Stimulated activated CD8-positive, alpha-beta memory T cell treated with anti-CD3 and anti-CD28 coated beads, Interleukin-2, amount 100 ng/mL, for 1 hour (primary cell): ENCODE data around the gene RGS12.

Experiments
- DNase-seq, 2 donors: peaks; one replicate each; pipeline ENCODE4 v3.0.0-alpha.2; 2020; ENCODE audit warnings: low read depth in 2 of 2

Gene RGS12

GRCh38 chr4:3276986-3277385, 15.8 kb upstream of the RGS12 start:
- no peak for DNase-seq

GRCh38 chr4:3280466-3280865, 12.4 kb upstream of the RGS12 start:
- no peak for DNase-seq

GRCh38 chr4:3283483-3283882, 9.3 kb upstream of the RGS12 start:
- DNase-seq, result no peak

DNA sequence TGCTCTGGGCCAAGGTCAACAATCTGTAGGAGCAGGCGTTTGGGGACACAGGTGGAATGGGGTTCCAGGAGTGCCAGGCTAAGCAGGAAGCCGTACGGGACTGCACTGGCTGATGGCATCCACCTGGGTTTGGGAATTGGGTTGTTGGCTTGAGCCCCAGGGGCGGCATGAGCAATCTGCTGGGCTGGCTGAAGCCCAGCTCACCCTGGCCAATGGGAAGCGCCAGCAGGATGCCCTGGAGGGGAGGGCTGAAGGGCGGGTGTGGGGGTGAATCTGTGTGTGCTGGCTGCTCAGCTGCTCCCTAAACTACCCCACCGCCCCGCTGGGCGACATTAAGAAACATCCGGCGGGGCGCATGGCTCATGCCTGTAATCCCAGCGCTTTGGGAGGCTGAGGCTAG, 8.9 kb upstream of the RGS12 start:
- DNase-seq, result no peak

DNA sequence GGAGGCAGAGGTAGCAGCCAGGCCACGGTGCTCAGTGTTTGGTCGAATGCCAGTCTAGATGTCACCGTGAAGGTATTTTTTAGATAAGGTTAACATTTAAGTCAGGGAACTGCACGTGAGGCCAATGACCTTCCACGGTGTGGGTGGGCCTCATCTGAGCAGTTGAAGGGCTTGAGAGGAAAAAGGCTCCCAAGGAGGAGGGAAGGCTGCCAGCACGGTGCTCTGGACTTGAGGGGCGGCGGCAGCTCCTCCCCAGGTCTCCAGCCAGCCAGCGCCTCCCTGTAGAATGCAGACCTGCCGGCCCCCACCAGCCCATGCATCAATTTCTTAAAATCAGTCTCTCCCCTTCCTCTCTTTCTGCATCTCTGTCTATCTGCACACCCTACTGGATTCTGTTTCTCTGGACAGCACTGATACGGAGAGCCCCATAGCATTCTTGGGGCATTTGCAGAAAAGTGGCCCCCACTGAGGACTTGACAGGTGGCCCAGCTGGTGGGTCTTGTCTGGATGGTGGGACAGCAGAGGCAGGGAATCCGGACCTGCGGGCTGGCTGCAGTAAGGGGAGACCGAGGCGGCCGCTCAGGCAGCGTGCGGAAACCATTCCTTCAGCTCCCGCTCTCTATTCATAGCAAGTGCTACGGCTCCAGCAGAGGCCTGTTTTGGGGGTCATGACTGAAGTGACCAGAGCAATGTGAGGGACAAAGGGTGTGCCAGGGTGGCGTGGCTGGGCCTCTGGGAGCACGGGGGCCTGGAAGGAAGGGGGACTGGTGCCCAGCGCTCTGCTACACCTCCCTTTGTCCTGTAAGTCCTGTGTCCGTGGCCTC, 7.9 kb upstream of the RGS12 start:
- no peak for DNase-seq

DNA sequence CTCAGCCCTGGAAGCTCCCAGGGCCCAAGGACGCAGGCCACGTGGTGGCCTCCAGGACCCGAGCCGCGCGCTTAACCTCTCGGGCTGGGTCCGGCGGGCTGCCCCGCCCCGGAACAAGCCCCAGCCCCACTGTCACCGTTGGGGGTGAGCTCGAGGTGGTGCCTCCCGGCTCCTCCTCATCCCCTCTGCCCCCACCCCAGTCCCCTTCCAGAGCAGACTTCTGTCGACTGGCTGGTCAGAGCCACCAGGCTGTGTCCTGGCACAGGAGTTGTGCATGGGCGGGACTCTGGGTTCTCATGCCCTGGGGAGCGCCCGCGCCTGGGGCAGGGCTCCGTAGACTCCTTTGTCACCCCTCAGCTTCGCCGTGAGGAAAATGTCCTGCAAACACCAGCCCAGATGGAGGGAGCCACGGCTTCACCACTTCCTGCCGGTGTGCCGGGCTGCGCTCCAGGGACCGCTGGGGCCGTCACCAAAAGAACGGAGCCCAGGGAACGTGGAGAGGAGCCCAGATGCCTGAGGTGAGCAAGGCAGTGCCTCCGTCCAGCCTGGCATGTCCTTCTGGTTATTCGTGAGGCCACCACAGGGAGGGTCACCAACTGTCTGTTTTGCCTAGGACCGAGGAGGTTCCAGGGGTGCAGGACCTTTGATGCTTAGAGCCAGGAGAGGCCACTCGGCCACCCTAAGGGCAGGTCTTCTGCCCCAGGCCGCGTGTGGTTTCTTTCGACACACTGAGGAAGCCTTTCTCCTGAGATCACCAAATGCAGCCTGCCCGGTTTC, 7.1 kb upstream of the RGS12 start:
- no peak for DNase-seq

- no peak for DNase-seq
Measured at GRCh38 chr4:3286335-3287175, 6.3 kb upstream of the RGS12 start.

DNA sequence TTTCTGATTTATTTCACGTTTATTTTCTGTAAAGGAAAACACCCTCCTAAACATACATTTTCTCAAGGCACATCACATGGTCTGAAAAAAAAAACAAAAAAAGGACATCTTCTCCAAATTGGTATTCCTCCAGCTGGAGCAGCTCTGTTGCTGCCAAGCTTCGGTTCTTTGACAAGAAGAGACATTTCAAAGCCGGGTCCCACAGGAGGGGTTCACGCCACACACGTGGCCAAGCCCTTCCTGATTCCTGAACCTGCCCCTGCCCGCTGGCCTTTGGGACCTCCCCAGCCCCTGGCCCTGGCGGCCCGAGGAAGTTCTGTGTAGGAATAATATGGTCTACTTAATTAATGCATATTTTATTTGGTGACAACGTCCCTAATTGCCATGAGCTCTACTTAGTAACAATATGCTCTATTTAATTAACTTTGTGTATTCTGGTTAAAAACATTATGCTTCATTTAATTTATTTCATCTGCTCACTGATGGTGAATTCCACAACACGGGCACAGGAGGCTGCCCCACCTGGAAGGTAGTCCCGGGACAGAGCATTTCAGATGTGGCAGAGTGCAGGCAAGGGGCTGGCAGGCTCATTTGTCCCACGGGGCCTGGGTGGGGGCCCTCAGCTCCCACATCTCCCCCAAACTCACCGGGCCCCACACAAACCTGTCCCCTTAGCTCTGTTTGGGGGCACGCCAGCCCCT, 5.4 kb upstream of the RGS12 start:
- no peak for DNase-seq

- no peak for DNase-seq
Measured at GRCh38 chr4:3287972-3288570, 4.8 kb upstream of the RGS12 start.

DNA sequence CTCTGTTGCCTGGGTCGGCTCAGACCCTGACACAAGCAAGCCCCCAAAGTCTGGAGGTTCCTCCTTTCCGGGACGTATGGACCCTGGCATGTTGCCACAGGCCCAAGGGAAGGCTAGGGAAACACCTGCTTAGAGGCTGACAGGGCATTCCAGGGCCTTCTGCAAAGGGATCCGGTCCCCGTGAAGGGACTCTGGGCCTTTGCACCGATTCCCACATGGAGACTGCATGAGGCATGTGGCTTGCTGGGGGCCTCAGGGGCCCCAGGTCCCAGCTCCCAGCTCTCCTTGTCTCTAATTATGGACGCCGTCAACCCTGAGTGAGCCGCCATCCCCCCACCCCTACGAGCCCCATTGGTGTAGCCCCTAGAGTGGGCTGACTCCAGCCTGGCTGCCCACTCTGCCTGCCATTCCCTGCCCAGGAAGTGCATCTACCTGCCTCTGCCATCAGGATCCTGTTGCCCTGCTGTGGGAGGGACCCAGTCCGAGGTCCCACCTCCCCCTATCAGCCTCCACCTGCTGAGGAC, 4.2 kb upstream of the RGS12 start:
- DNase-seq, result no peak

DNA sequence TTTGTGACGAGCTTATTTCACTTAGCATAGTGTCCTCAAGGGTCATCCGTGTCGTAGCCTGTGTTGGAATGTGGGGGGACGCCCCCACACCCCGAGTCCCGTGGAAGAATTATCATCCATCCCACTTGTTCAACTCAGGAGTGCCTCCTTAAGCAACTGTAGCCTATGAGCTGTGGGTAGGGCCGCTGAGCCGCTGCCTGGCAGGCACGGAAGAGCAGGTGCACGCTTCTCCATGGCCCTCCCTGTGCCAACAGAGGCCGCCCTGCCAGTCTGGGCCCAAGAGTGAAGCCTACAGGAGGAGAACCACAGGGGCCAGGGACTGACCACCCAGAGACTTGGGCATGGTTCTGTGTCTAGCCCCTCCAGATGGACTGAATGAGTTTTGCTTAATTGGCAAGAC, 2.3 kb upstream of the RGS12 start:
- DNase-seq, result no peak

GRCh38 chr4:3290889-3291321, 1.9 kb upstream of the RGS12 start:
- no peak for DNase-seq

DNA sequence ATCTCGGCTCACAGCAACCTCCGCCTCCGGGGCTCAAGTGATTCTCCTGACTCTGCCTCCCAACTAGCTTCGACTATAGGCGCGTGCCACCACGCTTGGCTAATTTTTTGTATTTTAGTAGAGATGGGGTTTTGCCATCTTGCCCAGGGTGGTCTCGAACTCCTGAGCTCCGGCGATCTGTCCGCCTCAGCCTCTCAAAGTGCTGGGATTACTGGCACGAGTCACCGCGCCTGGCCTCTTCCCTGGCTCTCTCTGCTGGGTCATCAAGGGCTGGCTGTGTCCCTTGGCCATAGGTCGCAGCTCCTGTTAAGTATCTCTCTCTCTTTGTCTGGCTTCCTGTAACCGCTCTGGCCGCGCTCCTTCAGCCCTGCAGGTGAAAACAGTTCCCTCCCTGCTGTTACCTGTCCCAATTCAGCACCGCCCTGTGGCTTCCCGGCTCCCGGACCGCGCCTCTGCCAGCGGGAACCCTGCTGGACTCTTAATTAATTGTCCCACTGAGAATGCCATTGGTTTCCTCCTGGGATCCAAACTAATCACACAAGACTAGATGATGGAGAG, 1.3 kb upstream of the RGS12 start:
- DNase-seq, result no peak

- no peak for DNase-seq
Measured at GRCh38 chr4:3291969-3292570, 751 bp upstream of the RGS12 start.

DNA sequence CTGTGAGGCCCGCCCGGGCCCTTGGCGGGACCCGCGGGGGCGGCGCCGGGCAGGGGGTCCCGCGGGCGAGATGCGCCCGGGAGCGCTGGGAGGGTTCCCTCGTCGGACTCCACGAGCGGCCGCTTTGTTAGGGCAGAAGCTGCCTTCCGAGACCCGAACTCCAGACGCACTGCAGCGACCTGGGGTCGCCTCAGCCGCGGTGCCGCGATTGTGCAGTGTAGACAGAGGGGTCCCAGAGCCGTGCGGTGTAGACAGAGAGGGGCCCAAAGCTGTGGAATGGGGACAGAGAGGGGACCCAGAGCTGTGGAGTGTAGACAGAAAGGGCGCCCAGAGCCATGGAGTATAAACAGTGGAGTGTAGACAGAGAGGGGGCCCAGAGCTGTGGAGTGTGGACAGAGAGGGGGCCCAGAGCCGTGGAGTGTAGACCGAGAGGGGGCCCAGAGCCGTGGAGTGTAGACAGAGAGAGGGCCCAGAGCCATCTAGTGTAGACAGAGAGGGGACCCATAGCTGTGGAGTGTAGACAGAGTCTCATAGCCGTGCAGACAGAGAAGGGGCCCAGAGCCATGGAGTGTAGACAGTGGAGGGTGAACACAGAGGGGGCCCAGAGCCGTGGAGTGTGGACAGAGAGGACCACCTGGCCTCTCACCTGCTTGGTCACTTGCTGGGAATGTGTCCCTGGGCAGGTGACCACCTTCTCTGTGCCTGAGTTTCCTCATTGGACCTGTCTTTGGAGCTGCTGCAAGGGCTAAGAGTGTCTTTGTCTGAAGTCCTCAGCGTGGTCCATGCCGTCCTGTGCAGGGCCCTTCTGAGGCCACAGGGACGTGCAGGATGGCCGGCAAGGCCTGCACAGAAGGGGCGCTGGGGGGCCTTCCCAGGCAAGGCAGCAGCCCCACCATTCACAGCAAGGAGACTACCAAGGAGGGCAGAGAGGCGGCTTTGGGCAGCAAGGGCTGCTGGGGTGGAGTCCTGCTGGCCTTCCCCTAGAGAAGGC, 875 bp downstream of the RGS12 start:
- DNase-seq, result no peak

DNA sequence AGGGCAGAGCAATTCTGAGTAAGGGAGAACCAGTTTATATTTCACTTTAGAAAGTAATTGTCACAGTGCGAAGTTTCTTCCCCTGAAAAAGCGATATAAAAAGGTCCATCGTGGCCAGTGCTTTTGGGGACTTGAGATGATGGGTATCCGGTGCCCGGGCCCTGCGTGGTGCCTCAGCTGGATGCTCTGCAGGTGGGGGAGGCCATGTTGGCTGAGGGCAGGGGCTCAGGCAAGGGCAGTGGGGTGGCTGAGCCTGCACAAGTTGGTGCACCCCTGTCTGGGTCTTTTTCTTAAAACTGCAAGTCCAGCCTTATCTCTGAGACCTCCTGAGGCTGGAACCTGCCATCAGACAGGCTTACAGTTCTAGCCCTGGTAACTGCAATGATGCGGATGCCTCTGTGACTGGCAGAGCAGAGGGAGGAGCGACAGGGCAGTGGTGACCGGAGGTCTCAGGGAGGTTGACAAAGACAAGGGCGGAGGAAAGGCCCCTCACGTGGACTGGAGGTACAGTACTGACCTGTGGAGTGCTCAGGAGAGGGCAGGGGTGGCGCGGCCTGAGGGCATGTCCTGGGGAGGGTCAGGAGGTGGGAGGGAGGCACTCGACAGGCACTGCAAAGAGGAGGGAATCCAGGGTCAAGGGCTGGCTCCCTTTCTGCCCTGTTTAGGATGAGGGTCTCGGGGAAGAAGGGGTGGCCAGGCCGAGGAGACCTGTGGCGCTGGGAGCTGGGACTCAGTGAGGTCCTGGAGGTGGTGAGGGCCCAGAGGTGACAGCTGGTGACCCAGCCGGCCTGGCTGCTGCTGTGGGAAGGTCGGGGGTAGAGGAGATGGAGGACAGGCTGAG, 1.8 kb downstream of the RGS12 start:
- no peak for DNase-seq

DNA sequence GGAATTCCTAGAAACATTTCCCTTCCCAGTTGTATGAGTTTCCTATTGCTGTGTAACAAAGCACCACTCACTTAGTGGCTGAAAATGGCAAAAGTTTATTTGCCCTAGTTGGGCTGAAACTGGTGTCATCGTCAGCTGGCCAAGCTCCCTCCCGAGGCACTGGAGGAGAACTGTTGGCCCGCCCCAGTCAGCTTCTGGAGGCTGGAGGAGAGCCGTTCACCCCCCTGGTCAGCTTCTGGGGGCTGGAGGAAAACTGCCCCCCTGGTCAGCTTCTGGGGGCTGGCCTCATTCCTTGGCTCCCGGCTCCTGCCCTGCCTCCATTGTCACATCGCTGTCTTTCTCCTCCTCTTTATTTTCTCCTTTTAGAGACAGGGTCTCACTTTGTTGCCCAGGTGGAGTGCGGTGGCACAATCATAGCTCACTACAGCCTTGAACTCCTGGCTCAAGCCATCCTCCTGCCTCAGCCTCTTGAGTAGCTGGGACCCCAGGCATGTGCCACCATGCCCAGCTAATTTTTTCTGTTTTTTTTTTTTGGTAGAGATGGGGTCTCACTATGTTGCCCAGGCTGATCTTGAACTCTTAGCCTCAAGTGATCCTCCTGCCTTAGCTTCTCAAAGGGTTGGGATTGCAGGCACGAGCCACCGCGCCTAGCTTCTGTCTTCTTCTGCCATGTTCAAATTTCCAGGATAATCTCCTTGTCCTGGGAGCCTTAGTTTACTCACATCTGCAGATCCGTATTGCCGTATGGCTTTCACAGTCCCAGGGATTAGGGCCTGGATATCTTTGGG, 3.2 kb downstream of the RGS12 start:
- DNase-seq, result no peak
